Sigmoid colon (tissue), 7 donors: Measurements from ENCODE around the gene EMP2. TPM values are rescaled to one million over a fixed set of nuclear protein-coding genes. Genes with fewer than 3 reads are reported as not detected.

Experiments used
- DNase-seq: peaks from one replicate; pipeline ENCODE4 v3.0.0-alpha.2; 2019
- H3K27ac ChIP-seq, 4 donors: fragments of 200-600 bp; sonication (generic); one replicate each; pipeline ENCODE4 v1.5.1; 2016 to 2019; ENCODE audit warnings: mild to moderate bottlenecking in 1 of 4
- H3K27me3 ChIP-seq, 3 donors: fragments of 200-600 bp; sonication (generic); one replicate each; pipeline ENCODE4 v1.5.1; 2019; ENCODE audit warnings: mild to moderate bottlenecking in 1 of 3
- H3K36me3 ChIP-seq, 4 donors: fragments of 200-600 bp; sonication (generic); one replicate each; pipeline ENCODE4 v1.5.1; 2016 to 2019
- H3K4me1 ChIP-seq, 4 donors: fragments of 200-600 bp; sonication (generic); one replicate each; pipeline ENCODE4 v1.5.1; 2017 to 2019
- H3K4me3 ChIP-seq, 4 donors: fragments of 200-600 bp; sonication (generic); one replicate each; pipeline ENCODE4 v1.5.1; 2017 to 2019; ENCODE audit warnings: mild to moderate bottlenecking in 2 of 4, moderate library complexity in 1 of 4
- H3K9me3 ChIP-seq, 4 donors: fragments of 200-600 bp in 3 of 4; sonication (generic) in 3 of 4; one replicate each; pipeline versions ENCODE4 v1.5.1 to v1.6.1; 2013 to 2019
- EP300 ChIP-seq, 4 donors: sonication (generic); formaldehyde crosslinking; IDR thresholded peaks; one replicate each; pipeline ENCODE4 v1.6.1; 2017; ENCODE audit warnings: antibody characterized with exemption in 4 of 4
- POLR2A ChIP-seq, 2 donors: fragments of 450-650 bp; IDR thresholded peaks; one replicate each; pipeline ENCODE4 v1.6.1; 2016; ENCODE audit warnings: antibody characterized with exemption in 2 of 2, mild to moderate bottlenecking in 2 of 2, moderate library complexity in 2 of 2
- POLR2AphosphoS5 ChIP-seq, 4 donors: sonication (generic); formaldehyde crosslinking; IDR thresholded peaks; one replicate each; pipeline ENCODE4 v1.6.1; 2017; ENCODE audit warnings: antibody characterized with exemption in 4 of 4
- WGBS, 2 donors: extraction: QIAGEN DNeasy Blood & Tissue Kit; methylation state at CpG; one replicate each; pipeline ENCODE4 v1.1.7; 2013; 5-methylcytosine and 5-hydroxymethylcytosine counted together
- intact Hi-C: fragments of 100-400 bp; cut with DNase I; formaldehyde crosslinking; loops from one replicate; pipeline ENCODE4 v1.15.1; 2023
- polyA plus RNA-seq, 3 donors: library from polyadenylated mRNA; stranded (reverse); fragments of 200-250 nt; gene quantifications; one replicate each; pipeline ENCODE4 v1.2.3, GENCODE V29; 2013
- total RNA-seq, 4 donors: library from RNA; depleted of rRNA; stranded (reverse); fragments of >200 nt; gene quantifications; one replicate each; pipeline ENCODE4 v1.1.0, GENCODE V29; 2016
- TF ChIP-seq, protein P1 (sequence below), 4 experiments: fragments of 450-650 bp in 3 of 4; fragments of 200-600 bp in 1 of 4; IDR thresholded peaks; one replicate each; pipeline ENCODE4 v1.5.1; 2016 to 2019; ENCODE audit warnings: antibody characterized with exemption in 4 of 4, mild to moderate bottlenecking in 3 of 4, moderate library complexity in 2 of 4
- donor health status: healthy with polysubstance abuse.
- donor health status: Bipolar disorder and iron deficiency.
- donor health status: healthy.

The EMP2 gene, protein sequence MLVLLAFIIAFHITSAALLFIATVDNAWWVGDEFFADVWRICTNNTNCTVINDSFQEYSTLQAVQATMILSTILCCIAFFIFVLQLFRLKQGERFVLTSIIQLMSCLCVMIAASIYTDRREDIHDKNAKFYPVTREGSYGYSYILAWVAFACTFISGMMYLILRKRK
- total RNA-seq = 10 to 100 TPM; 38.3 to 57.3 (median 42.8) TPM
- polyA plus RNA-seq = 10 to 100 TPM in 2 of 3 donors, 1 to 10 TPM in 1; 7.2 to 49.5 (median 10.6) TPM

DNA sequence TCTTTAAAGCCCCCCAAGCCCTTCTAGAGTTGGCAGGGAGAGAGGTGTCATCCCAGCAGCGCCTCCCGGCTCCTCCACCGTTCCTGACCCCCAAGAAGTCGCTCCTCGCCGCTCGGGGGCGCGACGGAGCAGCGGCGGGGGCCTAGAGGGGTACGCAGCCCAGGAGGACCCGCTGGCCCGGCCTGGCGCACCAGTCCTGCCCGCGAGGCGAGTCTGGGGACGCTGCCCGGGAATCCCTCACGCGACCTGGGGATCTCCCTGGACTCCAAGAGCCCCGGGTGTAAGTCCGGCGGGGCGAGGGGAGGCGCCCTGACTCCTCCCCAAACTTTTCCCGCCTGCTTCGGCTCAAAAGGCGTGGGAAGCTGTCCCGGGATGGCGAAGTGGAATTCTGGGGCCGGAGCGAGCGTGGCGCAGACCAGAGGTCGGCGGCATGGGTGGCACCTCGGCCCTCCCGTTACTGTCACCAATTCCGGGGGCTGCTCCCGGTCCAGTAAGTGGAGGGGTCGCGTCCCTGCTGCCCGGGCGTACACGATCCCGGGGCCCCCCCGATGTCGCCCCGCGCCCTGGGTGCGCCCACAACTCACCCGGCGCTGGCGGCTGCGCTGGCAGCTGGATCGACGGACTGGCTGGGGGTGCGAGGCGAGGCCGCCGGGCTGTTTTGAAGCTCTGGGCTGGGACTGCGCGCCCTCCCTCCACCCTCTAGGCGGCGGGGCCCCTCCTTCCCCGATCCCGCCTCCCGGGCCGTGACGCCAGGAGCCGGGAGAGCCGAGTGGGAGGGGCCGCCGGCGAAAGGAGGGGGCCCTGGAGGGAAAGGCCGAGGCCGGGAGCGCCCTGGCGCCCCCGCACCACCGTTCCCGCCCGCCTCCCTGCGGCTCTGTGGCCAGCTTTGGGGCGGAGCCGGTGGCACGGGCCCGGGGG is at the start of gene EMP2:
TSS of gene EMP2 (minus strand) at position 634 of the 918 bp plus-strand sequence. CDS start 32,981 bp downstream, outside the sequence.
- DNase-seq = peak; percentile 93
- peak within 1 kb of the TSS; percentile 98 to 99 (median 98) for H3K27ac ChIP-seq
- TF ChIP-seq POLR2AphosphoS5 (IDR thresholded peaks at IDR 0.05) (peak; percentile 77 to 94 (median 91)), POLR2A (IDR thresholded peaks at IDR 0.05) (peak; percentile 37 to 75), EP300 (IDR thresholded peaks at IDR 0.05) (no peak)
- TF ChIP-seq, protein P1, sequence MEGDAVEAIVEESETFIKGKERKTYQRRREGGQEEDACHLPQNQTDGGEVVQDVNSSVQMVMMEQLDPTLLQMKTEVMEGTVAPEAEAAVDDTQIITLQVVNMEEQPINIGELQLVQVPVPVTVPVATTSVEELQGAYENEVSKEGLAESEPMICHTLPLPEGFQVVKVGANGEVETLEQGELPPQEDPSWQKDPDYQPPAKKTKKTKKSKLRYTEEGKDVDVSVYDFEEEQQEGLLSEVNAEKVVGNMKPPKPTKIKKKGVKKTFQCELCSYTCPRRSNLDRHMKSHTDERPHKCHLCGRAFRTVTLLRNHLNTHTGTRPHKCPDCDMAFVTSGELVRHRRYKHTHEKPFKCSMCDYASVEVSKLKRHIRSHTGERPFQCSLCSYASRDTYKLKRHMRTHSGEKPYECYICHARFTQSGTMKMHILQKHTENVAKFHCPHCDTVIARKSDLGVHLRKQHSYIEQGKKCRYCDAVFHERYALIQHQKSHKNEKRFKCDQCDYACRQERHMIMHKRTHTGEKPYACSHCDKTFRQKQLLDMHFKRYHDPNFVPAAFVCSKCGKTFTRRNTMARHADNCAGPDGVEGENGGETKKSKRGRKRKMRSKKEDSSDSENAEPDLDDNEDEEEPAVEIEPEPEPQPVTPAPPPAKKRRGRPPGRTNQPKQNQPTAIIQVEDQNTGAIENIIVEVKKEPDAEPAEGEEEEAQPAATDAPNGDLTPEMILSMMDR (IDR thresholded peaks at IDR 0.05) = peak; percentile 37 to 60 (median 56)
- intact Hi-C loops = loop anchor here (2.0 to 10.0 kb wide), 4 partner anchors 59 to 341 kb away; no protein-coding TSS in a partner anchor
- no peaks in the 10 kb centered on the region for H3K27me3 ChIP-seq
- WGBS, 2 donors = 1% methylated on average over 91 of the region's 91 CpGs
- peak within 1 kb of the TSS; percentile 95 to 99 (median 98) for H3K4me3 ChIP-seq
- no peaks in the 10 kb centered on the region for H3K36me3 ChIP-seq
- H3K9me3 ChIP-seq = no peaks in the 10 kb centered on the region
- H3K4me1 ChIP-seq = peaks cover 0 to 56% (median 53%) of the 10 kb centered on the region in 4 donors

DNA sequence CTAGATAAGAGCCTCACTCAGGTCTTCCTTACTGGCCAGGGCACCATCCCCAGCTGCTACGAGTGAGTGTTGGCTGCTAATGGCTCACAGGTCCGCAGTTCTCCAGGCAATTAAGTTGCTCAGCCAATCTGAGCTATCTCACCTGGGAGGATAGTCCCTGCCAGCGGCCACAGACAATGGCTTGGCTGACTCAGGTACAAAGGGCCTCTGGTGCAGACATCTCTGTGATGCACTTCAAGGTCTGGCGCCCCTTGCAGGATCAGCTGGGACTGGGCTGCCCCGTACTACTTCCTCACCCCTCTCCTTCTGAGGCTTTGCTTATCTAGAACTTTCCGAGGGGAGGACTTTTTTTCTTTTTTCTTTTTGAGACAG is 49.2 kb upstream of the EMP2 start:
- H3K36me3 ChIP-seq = no peaks in the 10 kb centered on the region
- no peak overlapping the region for H3K4me3 ChIP-seq
- no peaks in the 10 kb centered on the region for H3K27me3 ChIP-seq
- no peak for TF ChIP-seq POLR2AphosphoS5 (IDR thresholded peaks at IDR 0.05)
- TF ChIP-seq, protein P1 (IDR thresholded peaks at IDR 0.05) = no peak
- no peak for TF ChIP-seq EP300 (IDR thresholded peaks at IDR 0.05)
- TF ChIP-seq POLR2A (IDR thresholded peaks at IDR 0.05) = no peak
- WGBS, 2 donors = 26 to 59% methylated on average over 6 of the region's 6 CpGs
- no peaks in the 10 kb centered on the region for H3K9me3 ChIP-seq
- H3K4me1 ChIP-seq = no peaks in the 10 kb centered on the region
- intact Hi-C loops = no loop called here
- H3K27ac ChIP-seq = no peak overlapping the region
- no peak for DNase-seq

DNA sequence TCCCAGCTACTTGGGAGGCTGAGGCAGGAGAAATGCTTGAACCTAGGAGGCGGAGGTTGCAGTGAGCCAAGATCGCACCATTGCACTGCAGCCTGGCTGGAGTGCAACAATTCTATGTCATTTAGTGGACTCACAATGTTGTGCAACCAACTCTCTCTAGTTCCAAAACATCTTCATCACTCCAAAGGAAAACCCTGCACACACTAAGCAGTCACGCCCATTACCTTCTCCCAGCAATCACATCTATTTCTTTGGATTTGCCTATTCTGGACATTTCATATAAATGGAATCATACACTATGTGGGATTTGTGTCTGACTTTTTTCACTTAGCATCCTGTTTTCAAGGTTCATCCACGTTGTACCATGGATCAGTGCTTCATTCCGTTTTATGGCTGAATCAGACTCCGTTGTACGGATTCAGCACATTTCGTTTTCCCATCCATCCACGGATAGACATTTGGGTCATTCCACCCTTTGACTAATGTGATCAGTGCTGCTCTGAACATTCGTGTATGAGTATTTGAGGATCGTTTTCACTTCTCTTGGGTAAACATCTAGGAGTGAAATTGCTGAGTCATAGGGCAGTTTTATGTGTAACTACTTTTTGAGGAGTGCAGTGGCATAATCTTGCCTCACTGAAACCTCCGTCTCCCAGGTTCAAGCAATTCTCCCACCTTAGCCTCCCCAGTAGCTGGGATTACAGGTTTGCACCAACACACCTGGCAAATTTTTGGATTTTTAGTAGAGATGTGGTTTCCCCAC is 45.4 kb upstream of the EMP2 start:
- Histone ChIP-seq H3K9me3 (no peaks in the 10 kb centered on the region), H3K4me1 (no peaks in the 10 kb centered on the region), H3K27me3 (no peaks in the 10 kb centered on the region), H3K4me3 (no peak overlapping the region), H3K27ac (no peak overlapping the region), H3K36me3 (no peaks in the 10 kb centered on the region)
- DNase-seq = no peak
- TF ChIP-seq EP300 (IDR thresholded peaks at IDR 0.05) (no peak), POLR2AphosphoS5 (IDR thresholded peaks at IDR 0.05) (no peak)
- intact Hi-C loops = no loop called here
- 71 to 80% methylated on average over 12 of the region's 12 CpGs for WGBS, 2 donors

DNA sequence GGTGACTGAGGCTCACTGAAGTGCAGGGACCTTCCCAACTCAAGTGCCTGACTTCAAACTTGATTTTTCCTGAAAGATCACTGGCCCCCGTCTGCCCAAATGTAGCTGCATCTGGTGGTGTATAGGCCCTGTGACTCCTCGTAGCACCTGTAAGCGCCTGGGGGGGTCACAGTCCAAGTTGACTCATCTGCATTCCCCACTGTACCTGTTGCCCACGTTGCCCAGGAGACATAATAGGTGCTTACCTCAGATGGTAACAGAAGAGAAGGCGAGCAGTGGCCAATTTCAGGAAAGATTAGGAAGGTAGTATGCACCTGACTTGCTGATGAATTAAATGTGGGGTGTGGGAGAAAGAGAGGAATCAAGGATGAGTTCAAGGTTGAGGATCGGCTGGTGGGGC is 44.1 kb upstream of the EMP2 start:
- 71 to 86% methylated on average over 6 of the region's 6 CpGs for WGBS, 2 donors
- no peak for DNase-seq
- Histone ChIP-seq H3K36me3 (no peaks in the 10 kb centered on the region), H3K27ac (no peak overlapping the region), H3K27me3 (no peaks in the 10 kb centered on the region), H3K9me3 (no peaks in the 10 kb centered on the region), H3K4me1 (peaks cover 0 to 4% (median 3%) of the 10 kb centered on the region in 4 donors), H3K4me3 (no peak overlapping the region)
- TF ChIP-seq POLR2A (IDR thresholded peaks at IDR 0.05) (no peak), POLR2AphosphoS5 (IDR thresholded peaks at IDR 0.05) (no peak)
- intact Hi-C loops = no loop called here

DNA sequence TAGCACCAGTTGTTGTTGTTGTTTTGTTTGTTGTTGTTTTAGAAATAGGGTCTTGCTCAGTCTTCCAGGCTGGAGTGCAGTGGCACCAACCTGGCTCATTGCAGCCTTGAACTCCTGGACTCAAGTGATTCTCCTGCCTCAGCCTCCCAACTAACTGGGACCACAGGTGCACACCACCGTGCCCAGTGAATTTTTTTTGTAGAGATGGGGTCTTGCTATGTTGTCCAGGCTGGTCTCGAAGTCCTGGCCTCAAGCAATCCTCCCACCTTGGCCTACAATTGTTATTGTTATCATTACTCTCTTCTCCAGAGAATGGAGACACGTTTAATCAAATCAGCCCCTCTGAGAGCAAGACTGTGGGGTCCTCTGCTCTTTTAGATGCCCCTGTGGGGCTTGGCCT is 42.7 kb upstream of the EMP2 start:
- no peak overlapping the region for H3K4me3 ChIP-seq
- no peak overlapping the region for H3K27ac ChIP-seq
- 83 to 87% methylated on average over 3 of the region's 3 CpGs for WGBS, 2 donors
- H3K9me3 ChIP-seq = no peaks in the 10 kb centered on the region
- no peaks in the 10 kb centered on the region for H3K36me3 ChIP-seq
- H3K27me3 ChIP-seq = no peaks in the 10 kb centered on the region
- TF ChIP-seq POLR2AphosphoS5 (IDR thresholded peaks at IDR 0.05) (no peak), POLR2A (IDR thresholded peaks at IDR 0.05) (no peak), EP300 (IDR thresholded peaks at IDR 0.05) (no peak)
- TF ChIP-seq, protein P1 (IDR thresholded peaks at IDR 0.05) = no peak
- no peak for DNase-seq
- intact Hi-C loops = no loop called here
- H3K4me1 ChIP-seq = peaks cover 0 to 18% (median 14%) of the 10 kb centered on the region in 4 donors
